Adrenal gland (tissue), 12 donors: ENCODE data around the gene LARGE1. TPM values are rescaled to one million over a fixed set of nuclear protein-coding genes. Genes with fewer than 3 reads are reported as not detected.

ENCODE experiments used
- DNase-seq, 7 donors: peaks; one replicate each; pipeline ENCODE4 v3.0.0-alpha.2; 2019 to 2020
- H3K27ac ChIP-seq, 5 donors: fragments of 200-600 bp; sonication (generic) in 4 of 5; 1 replicate in 3 of 5; 2 replicates in 2 of 5; pipeline versions ENCODE4 v1.5.1 to v1.8.0; 2016 to 2020; ENCODE audit warnings: mild to moderate bottlenecking in 1 of 5
- H3K27me3 ChIP-seq: fragments of 200-600 bp; 2 replicates; pipeline ENCODE4 v1.8.0; 2021
- H3K36me3 ChIP-seq, 2 donors: fragments of 200-600 bp; replicated peaks in 1 of 2; 1 replicate in 1 of 2; 2 replicates in 1 of 2; pipeline versions ENCODE4 v1.5.1 to v1.8.0; 2018 to 2022
- H3K4me1 ChIP-seq, 2 donors: fragments of 200-600 bp; replicated peaks in 1 of 2; 1 replicate in 1 of 2; 2 replicates in 1 of 2; pipeline versions ENCODE4 v1.5.1 to v1.8.0; 2018 to 2021
- H3K4me3 ChIP-seq, 4 donors: fragments of 200-600 bp; sonication (generic) in 3 of 4; one replicate each; pipeline ENCODE4 v1.5.1; 2016 to 2018
- H3K9me3 ChIP-seq, 3 donors: fragments of 200-600 bp; sonication (generic) in 1 of 3; replicated peaks in 1 of 3; 1 replicate in 2 of 3; 2 replicates in 1 of 3; pipeline versions ENCODE4 v1.5.1 to v1.8.0; 2016 to 2021
- POLR2A ChIP-seq, 2 donors: fragments of 450-650 bp; IDR thresholded peaks; one replicate each; pipeline ENCODE4 v1.6.1; 2017; ENCODE audit warnings: antibody characterized with exemption in 2 of 2, mild to moderate bottlenecking in 2 of 2, moderate library complexity in 1 of 2
- WGBS, 4 donors: extraction: QIAGEN DNeasy Blood & Tissue Kit in 2 of 4; methylation state at CpG; one replicate each; pipeline versions ENCODE4 v1.1.5 to v1.1.7; 2013 to 2017; 5-methylcytosine and 5-hydroxymethylcytosine counted together
- intact Hi-C, 2 donors: fragments of 100-400 bp; cut with DNase I; formaldehyde crosslinking; loops; one replicate each; pipeline versions ENCODE4 v1.14.1 to v1.15.0; 2022 to 2023
- polyA plus RNA-seq, 3 donors: library from polyadenylated mRNA; stranded (reverse); fragments of 200-250 nt in 2 of 3; fragments of 350-450 nt in 1 of 3; fragmentation: Illumina TruSeq in 1 of 3; extraction: RNeasy Lipid Tissue Mini Kit (QIAGEN cat#74804) in 1 of 3; gene quantifications; one replicate each; pipeline ENCODE4 v1.2.3, GENCODE V29; 2013 to 2014
- total RNA-seq, 9 donors: library from RNA; depleted of rRNA in 4 of 9; stranded (reverse); fragments of >200 nt in 4 of 9; fragments of 120-200 nt in 1 of 9; fragmentation: NEBNext Ultra II Directional in 1 of 9; extraction: Animal tissue kit (Norgen Biotek cat#: 25700) in 1 of 9; gene quantifications; one replicate each; pipeline versions ENCODE4 v1.1.0 to v1.2.4, GENCODE V29; 2013 to 2023
- TF ChIP-seq, protein P1 (sequence below), 6 experiments: fragments of 450-650 bp in 4 of 6; fragments of 200-600 bp in 2 of 6; sonication (generic) in 1 of 6; IDR thresholded peaks; 1 replicate in 5 of 6; 2 replicates in 1 of 6; pipeline versions ENCODE4 v1.5.1 to v1.8.0; 2016 to 2021; ENCODE audit warnings: antibody characterized with exemption in 6 of 6, mild to moderate bottlenecking in 2 of 6, moderate library complexity in 1 of 6
- donor health status: healthy with polysubstance abuse.
- donor health status: Bipolar disorder and iron deficiency.
- donor health status: DM: yes; HTN: yes; CAD: no.
- donor health status: DM: no; HTN: no; CAD: no.
- donor health status: DM: no; HTN: no; CAD: no.
- donor health status: DM: yes; HTN: yes; CAD: no.

Gene LARGE1
- total and polyA plus RNA-seq, 12 donors = 3.4 to 67.6 (median 30.6) TPM

DNA sequence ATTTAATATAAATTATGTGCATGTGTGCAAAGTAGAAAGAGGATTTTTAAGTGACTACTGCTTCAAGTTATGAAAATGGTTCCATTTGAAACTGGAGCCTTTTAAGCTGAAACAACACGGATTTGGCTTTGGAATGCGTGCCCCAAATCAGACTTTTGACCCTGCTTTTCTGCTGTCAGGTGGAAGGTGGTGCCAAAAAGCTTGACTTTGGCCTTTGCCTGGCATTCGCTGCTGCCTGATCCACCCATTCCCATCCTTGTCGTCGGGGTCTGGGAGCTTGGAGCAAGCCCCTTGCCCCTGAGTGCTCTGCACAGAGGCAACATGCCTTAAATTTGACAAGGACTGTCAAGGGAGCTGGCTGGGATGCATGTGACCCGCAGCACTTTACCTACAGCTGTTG lies 526.8 kb downstream of the LARGE1 start:
- no peak overlapping the region for H3K4me3 ChIP-seq
- TF ChIP-seq, protein P1, sequence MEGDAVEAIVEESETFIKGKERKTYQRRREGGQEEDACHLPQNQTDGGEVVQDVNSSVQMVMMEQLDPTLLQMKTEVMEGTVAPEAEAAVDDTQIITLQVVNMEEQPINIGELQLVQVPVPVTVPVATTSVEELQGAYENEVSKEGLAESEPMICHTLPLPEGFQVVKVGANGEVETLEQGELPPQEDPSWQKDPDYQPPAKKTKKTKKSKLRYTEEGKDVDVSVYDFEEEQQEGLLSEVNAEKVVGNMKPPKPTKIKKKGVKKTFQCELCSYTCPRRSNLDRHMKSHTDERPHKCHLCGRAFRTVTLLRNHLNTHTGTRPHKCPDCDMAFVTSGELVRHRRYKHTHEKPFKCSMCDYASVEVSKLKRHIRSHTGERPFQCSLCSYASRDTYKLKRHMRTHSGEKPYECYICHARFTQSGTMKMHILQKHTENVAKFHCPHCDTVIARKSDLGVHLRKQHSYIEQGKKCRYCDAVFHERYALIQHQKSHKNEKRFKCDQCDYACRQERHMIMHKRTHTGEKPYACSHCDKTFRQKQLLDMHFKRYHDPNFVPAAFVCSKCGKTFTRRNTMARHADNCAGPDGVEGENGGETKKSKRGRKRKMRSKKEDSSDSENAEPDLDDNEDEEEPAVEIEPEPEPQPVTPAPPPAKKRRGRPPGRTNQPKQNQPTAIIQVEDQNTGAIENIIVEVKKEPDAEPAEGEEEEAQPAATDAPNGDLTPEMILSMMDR (IDR thresholded peaks at IDR 0.05) = no peak
- TF ChIP-seq POLR2A (IDR thresholded peaks at IDR 0.05) = no peak
- H3K27me3 ChIP-seq = no peaks in the 10 kb centered on the region
- H3K36me3 ChIP-seq = no peaks in the 10 kb centered on the region
- H3K27ac ChIP-seq = no peak overlapping the region
- intact Hi-C loops = loop anchor here in 1 of 2 donors (10.0 kb wide), 1 partner anchor 59 kb away; no protein-coding TSS in a partner anchor
- DNase-seq = no peak
- no peaks in the 10 kb centered on the region for H3K9me3 ChIP-seq
- 56 to 71% (median 63%) methylated on average over 6 of the region's 6 CpGs for WGBS, 4 donors
- no peaks in the 10 kb centered on the region for H3K4me1 ChIP-seq

DNA sequence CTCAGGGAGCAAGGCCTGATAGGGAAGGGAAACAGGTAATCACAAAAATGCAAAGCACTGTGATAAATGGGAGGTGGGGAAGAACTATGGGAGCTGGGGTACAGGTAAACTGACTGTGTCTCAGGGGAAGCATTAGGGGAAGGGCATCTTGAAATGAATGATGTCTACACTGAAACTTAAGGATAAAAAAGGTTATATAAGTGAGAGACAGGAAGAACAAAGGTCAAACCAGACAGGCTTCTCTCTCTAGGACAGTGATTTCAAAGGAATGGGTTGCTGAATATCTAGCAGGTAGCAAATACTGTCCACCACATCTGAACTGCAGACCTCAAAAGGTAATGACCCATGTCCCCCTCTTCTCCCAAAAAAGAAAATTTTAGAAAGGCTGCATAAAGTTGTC lies 529.0 kb downstream of the LARGE1 start:
- TF ChIP-seq, protein P1 (IDR thresholded peaks at IDR 0.05) = no peak
- no peak for TF ChIP-seq POLR2A (IDR thresholded peaks at IDR 0.05)
- H3K36me3 ChIP-seq = no peaks in the 10 kb centered on the region
- no peak overlapping the region for H3K4me3 ChIP-seq
- H3K4me1 ChIP-seq = no peaks in the 10 kb centered on the region
- intact Hi-C loops = loop anchor here in 1 of 2 donors (10.0 kb wide), 1 partner anchor 56 kb away; no protein-coding TSS in a partner anchor
- no peaks in the 10 kb centered on the region for H3K27me3 ChIP-seq
- H3K9me3 ChIP-seq = no peaks in the 10 kb centered on the region
- H3K27ac ChIP-seq = no peak overlapping the region
- DNase-seq = no peak

GRCh38 chr22:33389936-33390335 lies 530.3 kb downstream of the LARGE1 start:
- WGBS, 4 donors = 65 to 85% (median 73%) methylated on average over 4 of the region's 4 CpGs

GRCh38 chr22:33386270-33386669 lies 534.0 kb downstream of the LARGE1 start:
- H3K9me3 ChIP-seq = no peaks in the 10 kb centered on the region
- 88 to 96% (median 91%) methylated on average over 5 of the region's 5 CpGs for WGBS, 4 donors

More at GRCh38 chr22:33389936-33390335, 530.3 kb downstream of the LARGE1 start:
- intact Hi-C loops = loop anchor here in 1 of 2 donors (10.0 kb wide), 1 partner anchor 55 kb away; no protein-coding TSS in a partner anchor
- H3K27me3 ChIP-seq = no peaks in the 10 kb centered on the region
- H3K4me3 ChIP-seq = no peak overlapping the region
- DNase-seq = no peak
- no peaks in the 10 kb centered on the region for H3K36me3 ChIP-seq
- H3K27ac ChIP-seq = no peak overlapping the region
- no peaks in the 10 kb centered on the region for H3K9me3 ChIP-seq
- no peaks in the 10 kb centered on the region for H3K4me1 ChIP-seq
- TF ChIP-seq, protein P1 (IDR thresholded peaks at IDR 0.05) = no peak
- no peak for TF ChIP-seq POLR2A (IDR thresholded peaks at IDR 0.05)

More at GRCh38 chr22:33386270-33386669, 534.0 kb downstream of the LARGE1 start:
- intact Hi-C loops = no loop called here
- Histone ChIP-seq H3K27me3 (no peaks in the 10 kb centered on the region), H3K27ac (no peak overlapping the region), H3K36me3 (no peaks in the 10 kb centered on the region), H3K4me3 (no peak overlapping the region), H3K4me1 (no peaks in the 10 kb centered on the region)
- no peak for TF ChIP-seq POLR2A (IDR thresholded peaks at IDR 0.05)
- TF ChIP-seq, protein P1 (IDR thresholded peaks at IDR 0.05) = no peak
- DNase-seq = no peak
